ENCODE data around the gene SEM1. TPM values are rescaled to one million over a fixed set of nuclear protein-coding genes. Genes with fewer than 3 reads are reported as not detected.

Gene SEM1
- total RNA-seq, 1 experiment from 2014 or later = 131 TPM

GRCh38 chr7:96676919-96677318 lies 32.7 kb downstream of the SEM1 start:
- CTCF ChIA-PET = no interaction called here
- intact Hi-C loops (cut with micrococcal nuclease; ENCODE audit: unreplicated experiment) = no loop called here
- H3K4me1 ChIP-seq (replicated peaks; ENCODE audit: insufficient read depth) = no peaks in the 10 kb centered on the region

GRCh38 chr7:96675548-96675947 lies 34.1 kb downstream of the SEM1 start:
- Histone ChIP-seq H3K4me2 (no peak overlapping the region), H3K36me3 (ENCODE audit: low read depth) (no peaks in the 10 kb centered on the region), H3K79me2 (ENCODE audit: low read depth) (no peaks in the 10 kb centered on the region), H3F3A (ENCODE audit: insufficient read depth, low read depth) (no peaks in the 10 kb centered on the region), H3K27ac (no peak overlapping the region), H3K9me3 (ENCODE audit: insufficient read depth, low read depth) (no peaks in the 10 kb centered on the region), H3K4me1 (replicated peaks; ENCODE audit: insufficient read depth) (no peaks in the 10 kb centered on the region), H3K27me3 (ENCODE audit: insufficient read depth, low read depth) (no peaks in the 10 kb centered on the region), H3K4me3 (no peak overlapping the region), H2AFZ (no peak overlapping the region), H3K9me2 (ENCODE audit: insufficient read depth) (no peaks in the 10 kb centered on the region), H4K20me1 (ENCODE audit: insufficient read depth) (no peaks in the 10 kb centered on the region)
- no peak for DNase-seq
- CTCF ChIA-PET = no interaction called here
- BruUV-seq (replicated peaks) = no TSS peak
- POLR2A ChIA-PET (ENCODE audit: unreplicated experiment) = no interaction called here
- intact Hi-C loops (cut with micrococcal nuclease; ENCODE audit: unreplicated experiment) = no loop called here
- no peak for TF ChIP-seq EZH2 (IDR thresholded peaks at IDR 0.05; ENCODE audit: low read depth)
- no peak for TF ChIP-seq CTCF (conservative IDR thresholded peaks at IDR 0.05)

More at GRCh38 chr7:96676919-96677318, 32.7 kb downstream of the SEM1 start:
- Histone ChIP-seq H3K79me2 (ENCODE audit: low read depth) (no peaks in the 10 kb centered on the region), H3K27me3 (ENCODE audit: insufficient read depth, low read depth) (no peaks in the 10 kb centered on the region), H2AFZ (no peak overlapping the region), H3F3A (ENCODE audit: insufficient read depth, low read depth) (no peaks in the 10 kb centered on the region), H3K36me3 (ENCODE audit: low read depth) (no peaks in the 10 kb centered on the region), H3K27ac (no peak overlapping the region), H3K9me2 (ENCODE audit: insufficient read depth) (no peaks in the 10 kb centered on the region), H3K9me3 (ENCODE audit: insufficient read depth, low read depth) (no peaks in the 10 kb centered on the region), H4K20me1 (ENCODE audit: insufficient read depth) (no peaks in the 10 kb centered on the region), H3K4me3 (no peak overlapping the region), H3K4me2 (no peak overlapping the region)
- BruUV-seq (replicated peaks) = no TSS peak
- POLR2A ChIA-PET (ENCODE audit: unreplicated experiment) = no interaction called here
- DNase-seq = no peak
- TF ChIP-seq CTCF (conservative IDR thresholded peaks at IDR 0.05) (no peak), EZH2 (IDR thresholded peaks at IDR 0.05; ENCODE audit: low read depth) (no peak)

- intact Hi-C loops (cut with micrococcal nuclease; ENCODE audit: unreplicated experiment) = no loop called here
- Histone ChIP-seq H3K79me2 (ENCODE audit: low read depth) (no peaks in the 10 kb centered on the region), H3K9me2 (ENCODE audit: insufficient read depth) (no peaks in the 10 kb centered on the region), H3K36me3 (ENCODE audit: low read depth) (no peaks in the 10 kb centered on the region), H3K4me1 (replicated peaks; ENCODE audit: insufficient read depth) (no peaks in the 10 kb centered on the region; the same call in 1 of the 2 replicates), H3K4me2 (no peak overlapping the region), H3K27me3 (ENCODE audit: insufficient read depth, low read depth) (no peaks in the 10 kb centered on the region), H4K20me1 (ENCODE audit: insufficient read depth) (no peaks in the 10 kb centered on the region), H3K4me3 (no peak overlapping the region), H3K9me3 (ENCODE audit: insufficient read depth, low read depth) (no peaks in the 10 kb centered on the region), H3F3A (ENCODE audit: insufficient read depth, low read depth) (no peaks in the 10 kb centered on the region), H2AFZ (no peak overlapping the region), H3K27ac (no peak overlapping the region)
- DNase-seq = no peak
- ChIA-PET POLR2A (ENCODE audit: unreplicated experiment) (no interaction called here), CTCF (no interaction called here)
- no TSS peak for BruUV-seq (replicated peaks)
- TF ChIP-seq EZH2 (IDR thresholded peaks at IDR 0.05; ENCODE audit: low read depth) = no peak
- TF ChIP-seq CTCF (conservative IDR thresholded peaks at IDR 0.05) = no peak
Measured at GRCh38 chr7:96674565-96674964, 35.1 kb downstream of the SEM1 start.
